ENCODE data around the gene NCBP3.
A peak's percentile ranks its signal among the peaks of the same experiment; 100 is the strongest.

Gene NCBP3

GRCh38 chr17:3759597-3760216 lies 86.3 kb downstream of the NCBP3 start (continued):
- TF ChIP-seq BCL6B (tag by site-specific recombination; IDR thresholded peaks at IDR 0.05): no peak
- no peak for TF ChIP-seq MZF1 (tag by site-specific recombination; IDR thresholded peaks at IDR 0.05; ENCODE audit: borderline replicate concordance)
- no peak for TF ChIP-seq ZNF335 (tag by site-specific recombination; conservative IDR thresholded peaks at IDR 0.05)
- peak; percentile 63 for TF ChIP-seq SETDB1 (IDR thresholded peaks at IDR 0.05; ENCODE audit: insufficient read length, low read length)
- no peak for TF ChIP-seq ZNF830 (tag by site-specific recombination; IDR thresholded peaks at IDR 0.05; ENCODE audit: low read depth)

GRCh38 chr17:3755335-3756030 lies 90.6 kb downstream of the NCBP3 start:
- ChIA-PET POLR2A (interaction anchor here (0.6 to 1.2 kb wide), 5 partner anchors 17 to 157 kb away, joined by 3 to 5 read pairs (median 4); partner anchors contain the start of gene HASPIN), CTCF (interaction anchor here (0.6 to 10.8 kb wide), 3 partner anchors 17 to 29 kb away, joined by 3 to 81 read pairs (median 4); no protein-coding TSS in a partner anchor)
- Histone ChIP-seq H3K9me3 (ENCODE audit: control insufficient read depth, insufficient read depth, low read depth, low read length) (no peaks in the 10 kb centered on the region), H3K4me1 (ENCODE audit: control insufficient read depth, insufficient read depth, low read length) (no peaks in the 10 kb centered on the region), H3K4me3 (ENCODE audit: low read depth, low read length) (peak overlapping the region; percentile 26), H3K36me3 (ENCODE audit: control insufficient read depth in 2 of 2, insufficient read depth in 1 of 2, low read length in 2 of 2) (no peaks in the 10 kb centered on the region), H3K27ac (ENCODE audit: extremely low read depth, low read depth, low read length) (peak overlapping the region; percentile 41; the same call in 1 of the 2 replicates)
- TF ChIP-seq KLF8 (tag by site-specific recombination; IDR thresholded peaks at IDR 0.05): 0 out of 2 replicates have a peak, but pooled peaks have one; percentile 9
- no peak for TF ChIP-seq ZNF501 (tag by site-specific recombination; IDR thresholded peaks at IDR 0.05)
- TF ChIP-seq ZNF513 (tag by site-specific recombination; IDR thresholded peaks at IDR 0.05): no peak
- no peak for TF ChIP-seq PRDM6 (tag by site-specific recombination; IDR thresholded peaks at IDR 0.05)
- TF ChIP-seq ZNF2 (tag by site-specific recombination; IDR thresholded peaks at IDR 0.05): 0 out of 2 replicates have a peak, but pooled peaks have one; percentile 28
- peak; percentile 40; the same call in 1 of the 2 replicates for TF ChIP-seq ZNF121 (tag by site-specific recombination; IDR thresholded peaks at IDR 0.05)
- peak; percentile 26; the same call in 1 of the 2 replicates for TF ChIP-seq ZNF335 (tag by site-specific recombination; conservative IDR thresholded peaks at IDR 0.05)
- 0 out of 2 replicates have a peak, but pooled peaks have one; percentile 45 for TF ChIP-seq ZNF600 (tag by site-specific recombination; IDR thresholded peaks at IDR 0.05)

GRCh38 chr17:3754458-3755334 lies 91.3 kb downstream of the NCBP3 start:
- peak; percentile 89 for TF ChIP-seq ZNF777 (tag by site-specific recombination; IDR thresholded peaks at IDR 0.05; ENCODE audit: borderline replicate concordance)
- TF ChIP-seq SP2 (tag by site-specific recombination; IDR thresholded peaks at IDR 0.05): peak; percentile 29; the same call in 1 of the 2 replicates
- no peak for TF ChIP-seq OVOL3 (tag by site-specific recombination; IDR thresholded peaks at IDR 0.05)
- TF ChIP-seq ZNF513 (tag by site-specific recombination; IDR thresholded peaks at IDR 0.05): no peak
- TF ChIP-seq KLF1 (tag by site-specific recombination; IDR thresholded peaks at IDR 0.05): peak; percentile 8; the same call in 1 of the 2 replicates
- peak; percentile 30; the same call in 1 of the 2 replicates for TF ChIP-seq KLF8 (tag by site-specific recombination; IDR thresholded peaks at IDR 0.05)
- TF ChIP-seq AEBP2 (tag by site-specific recombination; IDR thresholded peaks at IDR 0.05; ENCODE audit: borderline replicate concordance): no peak
- TF ChIP-seq ZNF211 (tag by site-specific recombination; IDR thresholded peaks at IDR 0.05; ENCODE audit: low read depth): no peak
- CTCF ChIA-PET: interaction anchor here (0.6 to 10.8 kb wide), 2 partner anchors 17 kb away, joined by 3 to 81 read pairs; no protein-coding TSS in a partner anchor
- Histone ChIP-seq H3K9me3 (ENCODE audit: control insufficient read depth, insufficient read depth, low read depth, low read length) (no peaks in the 10 kb centered on the region), H3K4me1 (ENCODE audit: control insufficient read depth, insufficient read depth, low read length) (no peaks in the 10 kb centered on the region), H3K27ac (ENCODE audit: extremely low read depth, low read depth, low read length) (peak overlapping the region; percentile 41; the same call in 1 of the 2 replicates), H3K36me3 (ENCODE audit: control insufficient read depth in 2 of 2, insufficient read depth in 1 of 2, low read length in 2 of 2) (no peaks in the 10 kb centered on the region), H3K4me3 (ENCODE audit: low read depth, low read length) (peak overlapping the region; percentile 26)
- POLR2A ChIA-PET: interaction anchor here (0.6 to 1.2 kb wide), 5 partner anchors 11 to 157 kb away, joined by 3 to 6 read pairs (median 4); partner anchors contain the start of gene HASPIN

All from HEK293 (cell line).